SIG-M5 (cell line): Measurements from ENCODE around the gene PKN1.

Experiments used
- DNase-seq: peaks from one replicate; lab custom pipeline; 2025; lab: John Stamatoyannopoulos, UW

PKN1 gene

DNA sequence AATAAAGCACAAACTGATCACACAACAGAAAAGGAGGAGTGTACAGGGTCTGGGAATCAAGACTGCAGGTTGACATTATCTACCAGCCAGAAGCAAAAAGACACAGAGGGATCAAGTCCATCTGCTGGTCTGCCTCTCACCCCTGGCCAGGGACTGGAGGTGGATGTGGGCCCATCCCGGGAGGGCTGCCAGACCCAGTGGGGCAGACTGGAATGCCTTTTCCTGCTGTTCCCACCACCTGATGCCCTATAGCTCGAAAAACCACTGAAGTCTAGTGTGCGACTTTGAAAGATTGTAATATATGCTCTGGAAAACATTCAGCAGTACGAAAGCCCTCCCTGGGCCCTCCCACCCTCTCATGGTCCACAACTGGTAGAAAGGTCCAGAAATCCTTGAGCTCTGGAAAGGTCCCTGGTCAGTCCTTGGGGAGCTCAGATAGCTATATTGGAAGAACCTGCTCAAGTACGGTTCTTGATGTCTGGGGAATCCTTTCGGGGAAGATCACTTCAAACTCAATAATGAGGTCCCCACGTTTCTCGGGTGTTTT lies 82.5 kb downstream of the PKN1 start:
- DNase-seq, result no peak

DNA sequence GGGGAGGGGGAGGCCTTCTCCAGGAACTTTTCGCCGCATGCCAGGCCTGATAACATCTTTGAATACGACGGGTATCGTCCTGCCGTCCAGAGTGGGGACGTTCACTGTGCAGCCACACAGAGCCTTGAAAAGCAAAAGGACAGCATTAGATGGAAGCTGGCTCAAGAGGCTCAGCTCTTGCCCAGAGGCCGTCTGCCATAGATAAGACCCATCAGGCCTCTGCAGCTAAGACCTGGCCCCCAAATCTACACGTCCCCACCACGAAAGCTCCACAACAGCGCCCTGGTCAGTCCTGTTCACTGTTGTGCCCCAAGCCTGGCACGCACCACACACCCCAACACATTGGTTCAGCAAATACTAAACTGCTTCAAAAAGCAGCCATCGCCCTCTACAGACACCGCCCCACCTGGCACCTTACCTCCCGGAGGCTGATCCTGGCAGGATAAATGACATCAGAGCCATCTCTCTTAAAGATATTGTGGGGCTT lies 83.0 kb downstream of the PKN1 start:
- no peak for DNase-seq

DNA sequence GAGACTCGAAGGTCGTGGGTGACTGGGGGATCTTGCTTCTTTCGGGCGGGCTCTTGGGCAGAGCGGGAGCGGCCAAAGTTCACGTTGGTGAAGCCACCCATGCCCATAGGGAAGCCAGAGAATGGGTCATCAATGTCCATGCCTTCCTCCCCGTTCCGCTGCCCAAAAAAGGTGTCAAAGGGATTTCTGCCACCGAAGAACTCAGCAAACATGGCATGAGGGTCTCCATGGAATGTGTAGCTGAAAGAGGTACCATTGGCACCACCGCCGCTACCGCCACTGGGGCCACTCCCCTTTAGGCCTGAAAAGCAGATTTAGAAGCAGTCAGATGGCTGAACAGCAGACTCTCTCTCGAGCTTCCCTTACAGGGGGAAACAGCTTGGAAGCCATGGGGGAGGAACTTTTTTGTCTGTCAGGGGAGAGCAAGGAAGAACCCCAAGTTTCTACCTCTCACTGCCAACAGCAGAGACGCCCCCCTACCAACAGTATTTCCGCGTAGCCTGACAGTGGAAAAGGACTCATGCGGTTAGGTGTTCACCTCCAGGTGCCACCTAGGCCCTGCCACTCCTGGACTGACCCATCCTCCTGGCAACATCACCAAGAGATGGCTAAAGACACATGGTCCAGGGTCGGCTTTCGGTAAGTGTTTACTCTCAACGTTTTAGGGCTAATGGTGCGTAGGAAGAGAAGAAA lies 83.8 kb downstream of the PKN1 start:
- DNase-seq, result no peak

DNA sequence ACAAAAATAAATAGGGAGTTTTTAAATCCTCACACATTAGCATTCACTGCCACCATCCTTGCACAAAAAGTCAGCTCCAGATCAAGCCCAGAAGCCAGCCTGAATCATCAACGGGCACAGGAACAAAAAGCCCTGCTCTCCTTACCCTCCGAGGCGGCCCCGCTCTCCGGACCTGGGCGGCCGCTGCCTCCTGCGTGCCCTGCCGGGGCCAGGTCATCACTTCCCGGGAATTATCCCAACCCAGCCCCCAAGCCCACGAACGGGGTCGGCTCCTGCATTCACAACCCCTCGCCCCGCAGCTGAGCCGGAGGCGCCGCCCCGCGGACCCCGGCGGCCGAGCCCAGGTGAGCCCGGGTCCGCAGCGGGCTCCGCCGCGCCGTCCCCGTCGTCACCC lies 84.3 kb downstream of the PKN1 start:
- no peak for DNase-seq

DNA sequence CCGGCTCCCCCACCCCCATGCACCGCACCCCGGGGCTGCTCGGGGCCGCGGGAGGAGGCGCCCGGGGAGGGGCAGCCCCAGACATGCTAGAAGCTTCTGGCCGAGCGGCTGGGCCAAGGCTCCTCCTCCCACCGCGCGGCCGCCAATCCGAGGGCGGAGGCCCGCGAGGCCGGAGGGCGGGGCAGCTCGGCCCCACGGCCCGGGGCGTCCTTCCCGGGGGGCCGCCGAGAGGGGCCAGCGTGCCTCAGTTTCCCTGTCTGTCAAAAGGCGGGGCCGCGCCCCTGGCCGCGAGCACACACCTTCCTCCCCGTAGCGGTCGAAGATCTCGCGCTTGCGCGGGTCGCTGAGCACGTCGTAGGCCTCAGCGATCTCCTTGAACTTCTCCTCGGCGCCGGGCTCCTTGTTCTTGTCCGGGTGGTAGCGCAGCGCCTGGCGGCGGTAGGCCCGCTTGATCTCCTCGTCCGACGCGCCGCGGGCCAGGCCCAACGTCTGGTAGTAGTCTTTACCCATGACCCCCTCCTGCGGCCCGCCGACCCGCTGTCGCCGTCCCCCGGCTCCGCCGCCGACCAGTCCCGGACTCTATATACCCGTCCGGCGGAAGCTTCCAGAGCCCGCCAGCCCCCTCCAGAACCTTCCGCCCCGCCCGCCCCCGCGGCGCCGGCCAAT lies 84.9 kb downstream of the PKN1 start, which contains the start of gene DNAJB1:
Gene DNAJB1 (minus strand): TSS at position 558 of the 666 bp plus-strand sequence. CDS start 48 bp downstream, at position 510.
- no peak for DNase-seq

DNA sequence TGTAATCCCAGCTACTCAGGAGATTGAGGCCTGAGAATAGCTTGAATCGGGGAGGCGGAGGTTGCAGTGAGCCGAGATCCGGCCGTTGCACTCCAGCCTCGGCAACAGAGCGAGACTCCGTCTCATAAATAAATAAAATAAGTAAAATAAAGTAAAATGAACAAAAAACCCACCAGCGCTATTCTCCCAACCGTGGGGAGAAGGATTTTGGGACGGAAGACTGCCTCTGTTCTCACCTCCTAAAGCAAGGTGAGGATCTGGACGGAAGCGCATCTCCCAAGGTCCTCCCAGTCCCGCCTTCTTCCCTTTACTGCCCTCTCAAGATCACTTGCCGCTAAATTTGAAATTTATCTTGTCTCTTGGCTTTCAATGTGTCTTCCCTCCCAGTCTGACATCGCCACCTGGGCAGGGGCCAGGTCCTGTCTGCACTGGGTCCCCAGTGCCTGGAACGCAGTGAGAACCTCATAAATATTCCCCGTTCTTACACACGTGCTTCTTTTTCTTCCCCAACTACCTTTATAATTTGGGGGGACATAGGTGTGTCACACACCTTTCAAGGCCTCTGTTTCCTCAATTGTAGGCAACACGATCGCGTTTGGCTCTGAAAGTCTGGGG lies 86.2 kb downstream of the PKN1 start:
- DNase-seq, result no peak

DNA sequence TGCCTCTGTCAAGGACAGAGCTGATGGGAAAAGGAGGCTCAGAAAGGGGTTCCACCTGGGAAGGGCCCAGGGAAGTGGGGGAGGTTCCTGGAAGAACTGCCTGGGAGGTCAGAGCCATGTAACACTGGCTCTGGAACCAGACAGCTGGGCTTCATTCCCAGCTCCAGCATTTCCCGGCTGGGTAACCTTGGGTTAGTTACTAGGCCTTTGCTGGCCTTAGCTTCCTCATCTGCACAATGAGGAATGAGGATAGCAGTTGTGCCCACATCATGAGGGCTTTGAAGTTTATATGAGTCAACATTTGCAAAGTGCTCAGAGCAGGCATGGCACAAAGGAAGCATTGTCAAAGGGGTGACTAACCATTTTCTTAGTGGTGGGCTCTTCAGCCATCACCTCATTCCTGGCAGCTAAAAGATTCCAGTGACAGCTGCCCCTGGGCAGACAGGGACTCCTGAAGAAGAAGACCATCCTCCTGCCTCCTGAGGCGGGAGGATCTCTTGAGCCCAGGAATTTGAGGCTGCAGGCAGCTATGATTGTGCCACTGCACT lies 86.8 kb downstream of the PKN1 start:
- no peak for DNase-seq

DNA sequence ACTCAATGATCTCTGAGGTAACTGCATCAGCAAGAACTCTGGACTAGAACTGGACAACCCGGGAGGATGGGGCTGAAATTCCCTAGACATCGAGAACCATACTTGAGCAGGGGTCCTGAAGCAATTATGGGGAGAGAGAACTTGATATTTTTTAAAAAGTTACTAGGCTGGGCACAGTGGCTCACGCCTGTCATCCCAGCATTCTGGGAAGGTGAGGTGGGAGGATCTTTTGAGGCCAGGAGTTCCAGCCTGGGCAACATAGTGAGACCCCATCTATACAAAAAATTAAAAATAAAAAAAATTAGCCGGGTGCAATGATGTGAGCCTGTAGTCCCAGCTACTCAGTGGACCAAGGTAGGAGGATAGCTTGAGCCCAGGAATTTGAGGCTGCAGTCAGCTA lies 87.4 kb downstream of the PKN1 start:
- no peak for DNase-seq
